ENCODE measurements around the gene E2F2. TPM values are rescaled to one million over a fixed set of nuclear protein-coding genes. Genes with fewer than 3 reads are reported as not detected.

The E2F2 gene
- total and polyA plus RNA-seq, 2 experiments from 2014 or later, result 0.78 to 3.4 TPM

- H3K4me1 Mint-ChIP-seq, result peaks cover 74% of the 10 kb centered on the region
- peak; percentile 64 for DNase-seq (ENCODE audit: low spot score)
Measured at GRCh38 chr1:23555270-23555985, 24.4 kb upstream of the E2F2 start.

GRCh38 chr1:23554481-23555269 lies 23.6 kb upstream of the E2F2 start:
- no peak overlapping the region for H2AFZ ChIP-seq
- ATAC-seq (peak; percentile 52), DNase-seq (ENCODE audit: low spot score) (peak; percentile 91)
- H3K27me3 ChIP-seq (ENCODE audit: insufficient read depth), result peaks cover 37% of the 10 kb centered on the region
- H3K4me3 Mint-ChIP-seq, result peak overlapping the region; percentile 86
- peaks cover 37% of the 10 kb centered on the region for H3K27me3 Mint-ChIP-seq (ENCODE audit: insufficient read depth, low read depth, poor library complexity)
- peaks cover 5% of the 10 kb centered on the region for H4K20me1 ChIP-seq (replicated peaks; ENCODE audit: insufficient read depth)
- peak overlapping the region; percentile 97 for H3K27ac Mint-ChIP-seq
- H3K27ac ChIP-seq (ENCODE audit: low read depth), result peak overlapping the region; percentile 98
- peaks cover 67% of the 10 kb centered on the region for H3K4me1 Mint-ChIP-seq
- H3K9me2 ChIP-seq (ENCODE audit: insufficient read depth), result no peaks in the 10 kb centered on the region
- H3K79me2 ChIP-seq (replicated peaks; ENCODE audit: insufficient read depth), result peaks cover 19% of the 10 kb centered on the region
- H3K4me3 ChIP-seq, result peak overlapping the region; percentile 56
- peaks cover 28% of the 10 kb centered on the region for H3F3A ChIP-seq (replicated peaks; ENCODE audit: low read depth)
- peaks cover 25% of the 10 kb centered on the region for H3K36me3 Mint-ChIP-seq (ENCODE audit: low read depth)
- peak overlapping the region; percentile 88 for H3K4me2 ChIP-seq
- H3K9me3 Mint-ChIP-seq, result no peaks in the 10 kb centered on the region; the same call in 2 of the 3 replicates
- H3K36me3 ChIP-seq (ENCODE audit: insufficient read depth), result peaks cover 4% of the 10 kb centered on the region; the same call in 1 of the 2 replicates
- H3K4me1 ChIP-seq (ENCODE audit: insufficient read depth), result peaks cover 28% of the 10 kb centered on the region
- TF ChIP-seq CTCF (conservative IDR thresholded peaks at IDR 0.05; ENCODE audit: low read depth in 2 of 2) (peak in 1 of 2 experiments; percentile 20; a peak in 2 of 4 replicates), CREB1 (CRISPR knock-in tag; IDR thresholded peaks at IDR 0.05; ENCODE audit: low read depth) (0 out of 2 replicates have a peak, but pooled peaks have one; percentile 5), ZNF331 (CRISPR knock-in tag; IDR thresholded peaks at IDR 0.05; ENCODE audit: low read depth) (no peak), NANOG (IDR thresholded peaks at IDR 0.05; ENCODE audit: borderline replicate concordance) (no peak), POLR2AphosphoS5 (IDR thresholded peaks at IDR 0.05; ENCODE audit: low read depth) (peak; percentile 41), REST (IDR thresholded peaks at IDR 0.05; ENCODE audit: unreplicated experiment) (no peak)

More at GRCh38 chr1:23555270-23555985, 24.4 kb upstream of the E2F2 start:
- peaks cover 31% of the 10 kb centered on the region for H3F3A ChIP-seq (replicated peaks; ENCODE audit: low read depth)
- peaks cover 4% of the 10 kb centered on the region; the same call in 1 of the 2 replicates for H3K36me3 ChIP-seq (ENCODE audit: insufficient read depth)
- H3K27me3 ChIP-seq (ENCODE audit: insufficient read depth), result peaks cover 39% of the 10 kb centered on the region
- peaks cover 5% of the 10 kb centered on the region for H4K20me1 ChIP-seq (replicated peaks; ENCODE audit: insufficient read depth)
- peak overlapping the region; percentile 94 for H3K27ac ChIP-seq (ENCODE audit: low read depth)
- H3K9me2 ChIP-seq (ENCODE audit: insufficient read depth), result no peaks in the 10 kb centered on the region
- H3K4me3 ChIP-seq, result peak overlapping the region; percentile 56
- TF ChIP-seq REST (IDR thresholded peaks at IDR 0.05; ENCODE audit: unreplicated experiment), result no peak
- no peak for TF ChIP-seq CREB1 (CRISPR knock-in tag; IDR thresholded peaks at IDR 0.05; ENCODE audit: low read depth)
- TF ChIP-seq EZH2phosphoT487 (IDR thresholded peaks at IDR 0.05; ENCODE audit: unreplicated experiment), result no peak
- no peak for TF ChIP-seq EZH2 (IDR thresholded peaks at IDR 0.05; ENCODE audit: low read depth, unreplicated experiment)
- TF ChIP-seq JUNB (IDR thresholded peaks at IDR 0.05; ENCODE audit: unreplicated experiment), result no peak
- TF ChIP-seq POLR2AphosphoS5 (IDR thresholded peaks at IDR 0.05; ENCODE audit: low read depth), result 0 out of 2 replicates have a peak, but pooled peaks have one; percentile 5
- Mint-ChIP-seq H3K4me3 (peak overlapping the region; percentile 86), H3K27ac (peak overlapping the region; percentile 97), H3K36me3 (ENCODE audit: low read depth) (peaks cover 25% of the 10 kb centered on the region), H3K9me3 (no peaks in the 10 kb centered on the region; the same call in 2 of the 3 replicates), H3K27me3 (ENCODE audit: insufficient read depth, low read depth, poor library complexity) (peaks cover 39% of the 10 kb centered on the region)
- H3K79me2 ChIP-seq (replicated peaks; ENCODE audit: insufficient read depth), result peaks cover 19% of the 10 kb centered on the region
- H3K4me2 ChIP-seq, result peak overlapping the region; percentile 82
- no peak; the same call in 1 of the 3 replicates for ATAC-seq
- H2AFZ ChIP-seq, result no peak overlapping the region
- H3K4me1 ChIP-seq (ENCODE audit: insufficient read depth), result peaks cover 36% of the 10 kb centered on the region

Data from GM23338 (cell line).